ENCODE results near the gene IGF2R.

IGF2R gene

DNA sequence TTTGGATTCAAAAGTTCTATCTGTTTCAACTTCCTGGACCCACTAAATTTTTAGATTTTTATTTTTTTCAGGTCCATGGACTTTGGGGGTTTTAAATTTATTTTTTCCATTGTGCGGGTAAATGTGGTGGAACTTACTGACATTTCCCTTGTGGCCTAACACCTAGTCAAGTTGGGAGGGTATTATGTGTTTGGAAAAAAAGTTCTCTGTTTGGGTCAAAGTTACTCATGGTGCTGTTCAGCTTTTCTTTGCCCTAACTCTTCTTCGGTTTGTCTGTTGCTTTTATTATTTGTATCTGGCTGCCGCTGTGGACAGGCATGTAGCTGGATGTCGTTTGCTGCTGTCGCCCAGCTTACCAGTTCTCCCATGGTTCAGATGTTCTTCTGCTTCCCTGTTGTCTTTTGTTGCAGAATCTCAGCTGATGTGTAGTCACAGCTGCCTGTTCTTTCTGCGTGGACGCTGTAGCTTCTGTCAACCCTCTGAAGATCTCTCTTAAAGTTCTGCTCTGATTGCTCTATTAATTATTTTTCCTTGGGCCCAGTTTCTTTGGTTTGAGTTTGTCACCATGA, 7.9 kb downstream of the IGF2R start:
- no peak for DNase-seq (ENCODE audit: low read depth)

DNA sequence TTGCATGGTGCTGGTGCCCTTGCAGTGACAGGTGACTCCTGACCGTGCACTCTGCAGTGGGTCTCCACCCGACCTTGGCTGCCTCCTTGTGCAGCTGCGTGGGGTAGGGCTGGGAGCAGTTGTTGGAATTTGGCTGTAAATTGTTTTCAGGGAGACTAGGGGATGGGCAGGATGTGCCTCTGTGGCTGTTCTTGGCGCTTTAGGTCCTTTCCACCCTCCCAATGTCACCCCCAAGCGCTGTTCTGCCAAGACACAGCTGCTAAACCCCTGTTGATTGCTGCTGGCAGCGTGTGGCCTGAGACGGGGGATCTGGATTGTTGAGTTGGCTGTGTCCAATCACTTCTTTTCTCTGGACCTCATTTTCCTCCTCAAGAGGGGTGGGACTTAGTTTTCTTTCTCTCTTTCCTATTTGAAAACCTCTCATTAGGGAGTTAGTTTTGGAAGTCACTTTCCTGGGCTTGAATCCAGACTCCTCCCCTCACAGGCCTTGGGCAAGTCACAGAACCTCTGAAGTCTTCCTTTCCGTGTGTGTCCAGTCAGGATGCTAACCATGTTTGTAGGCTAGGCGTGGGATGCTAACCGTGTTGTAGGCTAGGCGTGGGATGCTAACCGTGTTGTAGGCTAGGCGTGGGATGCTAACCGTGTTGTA, 8.5 kb downstream of the IGF2R start:
- DNase-seq (ENCODE audit: low read depth), result no peak

DNA sequence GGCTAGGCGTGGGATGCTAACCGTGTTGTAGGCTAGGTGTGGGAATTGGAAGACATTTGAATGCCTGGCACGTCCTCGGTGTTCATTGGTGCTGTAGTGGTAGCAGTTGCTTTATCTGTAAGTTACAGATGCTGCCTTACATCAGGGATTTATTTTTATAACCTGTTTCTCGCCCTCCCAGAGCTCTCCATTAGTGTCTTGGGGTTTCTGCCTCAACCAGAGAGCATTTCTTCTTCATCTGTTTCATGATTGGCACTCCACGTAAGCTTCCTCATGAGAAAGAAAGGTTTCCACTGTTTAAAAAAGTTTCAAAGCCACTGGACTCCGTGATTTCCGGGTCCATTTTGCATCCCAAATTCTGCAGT, 9.0 kb downstream of the IGF2R start:
- no peak for DNase-seq (ENCODE audit: low read depth)

DNA sequence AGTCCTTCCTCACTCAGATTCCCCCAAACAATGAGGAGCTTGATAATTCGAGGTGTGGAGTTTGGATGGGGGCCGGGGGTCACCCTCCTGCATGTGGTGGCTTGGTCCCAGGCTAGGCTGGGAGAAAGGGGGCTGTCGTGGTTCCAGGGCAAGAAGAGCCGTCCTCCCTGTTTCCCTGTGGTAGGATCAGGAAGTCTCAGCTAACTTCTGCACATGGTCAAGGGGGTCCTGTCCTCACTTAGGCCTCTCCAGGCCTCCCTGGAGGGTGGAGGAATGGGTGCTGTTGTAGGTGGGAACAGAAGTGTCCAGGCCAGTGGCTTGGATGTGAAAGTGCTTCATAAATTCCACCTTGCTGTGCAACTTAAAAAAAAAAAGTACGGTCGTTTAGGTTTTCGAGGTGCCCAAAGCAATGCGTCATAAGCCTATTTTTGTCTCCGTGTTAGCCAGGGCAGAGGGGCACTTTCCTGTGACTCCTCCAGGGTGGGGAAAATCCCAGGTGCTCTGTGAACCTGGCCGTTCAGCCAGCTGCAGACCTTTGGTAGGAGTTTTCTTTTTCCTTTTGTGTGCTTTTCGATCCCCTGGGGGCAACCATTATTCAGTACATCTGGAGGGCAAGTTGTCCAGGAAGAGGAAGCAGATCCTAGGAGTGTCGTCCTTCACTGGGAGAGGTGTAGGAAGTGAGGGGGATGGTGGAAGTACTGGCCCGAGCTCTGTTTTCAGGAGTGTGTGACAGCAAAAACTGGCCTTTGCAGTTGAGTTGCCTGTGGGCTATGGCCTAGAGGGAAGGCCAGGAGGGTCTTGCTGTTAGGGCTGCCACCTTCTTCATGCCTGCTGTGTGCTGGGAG, 9.6 kb downstream of the IGF2R start:
- DNase-seq (ENCODE audit: low read depth), result no peak

DNA sequence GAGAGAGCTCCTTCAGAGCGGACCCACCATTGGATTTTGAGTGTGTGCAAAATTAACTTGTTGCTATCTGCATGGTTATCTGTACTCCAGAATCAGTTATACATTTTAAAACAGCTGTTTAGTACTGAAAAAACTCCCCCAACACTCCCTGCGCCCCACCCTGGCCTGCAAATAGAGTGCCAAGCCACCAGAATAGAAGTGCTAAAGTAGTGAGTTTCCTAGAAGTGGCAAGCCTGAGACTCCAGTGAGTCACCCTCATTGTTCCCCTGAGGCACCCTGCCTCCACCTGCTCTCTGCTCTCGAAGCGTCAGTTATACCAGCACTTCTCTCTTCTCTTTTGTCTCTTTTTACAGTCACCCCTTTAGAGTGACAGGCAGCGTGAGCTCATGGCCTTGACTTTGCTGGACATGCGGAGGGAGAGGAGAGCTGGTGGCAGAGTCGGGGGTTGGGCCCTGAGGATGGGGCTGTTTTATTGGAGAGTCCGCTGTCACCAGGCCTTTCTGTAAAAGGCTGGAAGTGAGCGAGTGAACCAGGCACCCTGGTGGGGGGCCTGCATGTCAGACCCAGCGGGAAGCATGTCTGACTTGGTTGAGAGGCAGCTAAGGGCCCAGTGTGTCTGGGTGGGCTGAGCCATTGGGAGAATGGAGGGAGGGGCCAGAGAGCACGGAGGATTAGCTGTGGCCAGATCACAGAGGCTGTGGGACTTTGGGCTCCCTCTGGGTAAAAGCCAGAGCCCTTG, 10.4 kb downstream of the IGF2R start:
- peak; percentile 47 for DNase-seq (ENCODE audit: low read depth)

DNA sequence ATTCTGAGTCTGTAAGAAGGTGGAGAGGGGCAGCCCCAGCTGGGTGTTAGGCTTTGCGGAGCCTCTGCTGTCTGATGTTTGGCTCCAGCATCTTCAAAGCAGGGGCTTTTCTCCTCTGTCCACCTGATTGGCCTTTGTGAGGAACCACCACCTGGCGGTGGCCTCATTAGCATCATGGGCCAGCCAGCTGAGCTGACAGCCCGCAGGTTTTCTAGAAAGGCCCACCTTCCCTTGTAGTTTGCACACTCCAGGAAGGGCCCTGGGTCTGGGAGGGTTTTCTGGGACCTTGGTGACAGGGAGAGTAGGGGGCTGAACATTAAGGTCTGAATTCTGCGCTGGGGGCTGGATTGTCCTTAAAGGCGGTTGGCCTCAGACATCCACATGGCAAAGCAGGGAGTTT, 11.6 kb downstream of the IGF2R start:
- DNase-seq (ENCODE audit: low read depth), result no peak

DNA sequence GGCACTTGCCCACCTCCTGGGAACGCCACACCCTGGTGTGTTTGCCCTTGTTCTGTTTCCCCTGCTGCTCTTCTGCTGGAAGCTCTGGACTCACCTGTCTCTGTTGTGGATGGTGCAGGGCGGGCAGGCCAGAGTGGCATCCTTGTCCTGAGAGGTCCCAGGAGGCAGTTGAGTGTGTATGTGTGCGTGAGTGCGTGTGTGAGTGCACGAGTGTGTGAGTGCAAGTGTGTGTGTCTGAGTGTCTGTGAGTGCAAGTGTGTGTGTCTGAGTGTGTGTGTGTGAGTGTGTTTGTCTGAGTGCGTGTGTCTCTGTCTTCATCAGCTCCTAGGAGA, 12.2 kb downstream of the IGF2R start:
- no peak for DNase-seq (ENCODE audit: low read depth)

DNA sequence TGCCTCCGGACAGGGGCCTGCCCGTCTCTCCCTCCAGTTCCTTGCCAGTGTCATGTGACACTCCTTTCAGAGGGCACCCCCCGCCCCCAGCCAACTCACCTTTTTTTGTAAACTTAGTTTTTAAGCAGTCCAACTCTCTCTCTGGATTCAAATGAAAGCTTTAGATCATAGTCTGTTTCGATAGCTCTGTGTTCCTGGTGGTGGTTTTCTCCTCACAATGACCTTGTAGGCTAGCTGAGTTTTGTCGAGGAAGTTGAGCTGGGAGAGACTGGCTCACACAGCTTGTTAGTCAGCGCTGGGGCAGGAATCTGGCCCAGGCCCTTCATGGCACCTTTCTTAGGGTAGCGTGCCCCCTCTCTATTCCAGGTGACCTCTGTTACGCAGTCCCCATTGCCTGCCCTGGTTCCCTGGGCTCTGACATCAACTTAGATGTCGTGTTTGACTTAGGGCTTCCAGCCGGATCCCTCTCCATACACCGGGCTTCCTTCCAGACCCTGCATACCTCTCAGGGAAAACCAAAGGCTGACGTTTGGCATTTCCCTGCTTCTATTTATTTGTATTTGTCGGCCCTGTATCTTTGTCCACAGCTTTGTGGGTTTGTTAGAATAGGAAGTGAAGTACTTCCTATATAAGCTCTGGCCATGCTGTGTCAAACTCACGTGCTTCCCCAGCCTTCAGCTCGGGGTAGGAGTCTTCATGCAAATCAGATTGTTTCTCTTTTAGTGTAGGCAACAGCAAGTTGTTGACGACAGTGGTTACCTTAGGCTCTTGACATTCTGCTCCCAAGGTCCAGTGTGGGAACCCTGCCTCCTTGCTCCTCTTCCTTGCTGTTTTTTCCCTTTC, 12.7 kb downstream of the IGF2R start:
- no peak for DNase-seq (ENCODE audit: low read depth)

DNA sequence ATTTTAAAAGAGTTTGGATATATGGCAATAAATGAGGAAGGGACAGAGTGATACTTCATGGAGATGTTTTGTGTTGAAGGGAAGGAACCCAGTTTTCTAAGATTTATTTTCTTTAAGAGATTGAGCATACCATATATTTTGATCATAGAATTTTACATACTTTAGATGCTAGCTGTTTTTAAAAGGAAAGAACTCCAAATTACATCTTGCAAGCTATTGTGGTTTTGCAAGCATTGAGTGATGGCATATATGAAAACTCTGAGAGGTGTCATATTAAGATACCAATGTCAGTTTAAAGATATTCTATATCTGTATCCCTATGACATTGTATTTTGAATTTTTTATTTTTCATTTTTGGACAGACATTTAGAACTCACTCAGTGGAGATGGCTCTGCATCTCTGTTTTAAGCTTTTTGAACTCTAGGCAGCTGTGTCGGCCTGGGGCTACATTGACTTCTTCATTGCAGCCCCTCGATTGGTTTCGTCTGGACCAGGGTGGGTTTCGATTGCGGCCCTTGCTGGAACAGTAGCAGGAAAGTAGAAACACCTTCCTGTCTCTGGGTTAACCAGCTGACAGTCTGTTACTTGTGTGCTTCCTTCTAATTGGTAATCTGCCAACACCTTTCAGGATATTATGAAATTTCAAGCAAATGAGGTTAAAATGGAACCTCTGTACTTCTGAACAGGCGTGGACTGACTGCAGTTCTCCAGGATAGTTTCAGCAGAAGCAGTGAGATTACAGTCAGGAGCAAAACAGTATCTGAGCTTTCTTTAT, 14.0 kb downstream of the IGF2R start:
- no peak for DNase-seq (ENCODE audit: low read depth)

DNA sequence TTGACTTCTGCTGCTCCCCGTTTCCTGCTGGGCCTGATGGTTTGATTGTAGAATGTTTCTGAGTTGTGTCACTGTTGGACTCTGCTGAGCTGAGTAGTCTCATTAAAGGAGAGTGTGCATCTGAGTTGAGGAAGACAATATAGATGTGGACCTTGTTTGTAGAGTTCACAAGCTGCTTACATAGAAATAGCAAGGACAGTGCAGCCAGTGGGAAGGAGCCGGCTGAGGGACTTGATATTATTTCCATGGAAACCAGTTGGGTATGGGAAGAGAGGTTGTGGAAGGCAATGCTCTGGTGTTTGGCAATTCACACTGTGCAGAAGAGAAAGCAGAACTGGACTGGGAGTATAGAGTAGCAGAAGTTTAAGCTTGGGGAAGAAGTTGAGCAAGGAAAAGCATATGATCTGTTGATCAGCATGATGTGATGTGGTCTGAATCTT, 14.8 kb downstream of the IGF2R start:
- no peak for DNase-seq (ENCODE audit: low read depth)

DNA sequence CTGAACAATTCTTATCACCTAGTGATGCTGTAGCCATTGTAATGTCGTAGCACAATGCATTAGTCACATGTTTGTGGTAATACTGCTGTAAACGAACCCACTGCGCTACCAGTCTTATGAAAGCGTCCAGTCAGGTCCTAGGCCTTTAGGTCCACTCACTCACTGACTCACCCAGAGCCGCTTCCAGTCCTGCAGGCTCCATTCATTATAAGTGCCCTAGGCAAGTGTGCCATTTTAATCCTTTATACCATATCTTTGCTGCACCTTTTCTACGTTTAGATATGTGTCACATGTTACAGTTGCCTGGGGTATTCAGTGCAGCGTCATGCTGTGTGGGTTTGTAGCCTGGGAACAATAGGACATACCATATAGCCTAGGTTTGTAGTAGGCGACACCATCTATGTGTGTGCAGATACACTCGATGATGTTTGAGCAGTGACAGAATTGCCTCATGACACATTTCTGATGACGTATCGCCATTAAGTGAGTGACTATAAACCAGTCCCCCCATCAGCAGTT, 15.4 kb downstream of the IGF2R start:
- DNase-seq (ENCODE audit: low read depth), result no peak

DNA sequence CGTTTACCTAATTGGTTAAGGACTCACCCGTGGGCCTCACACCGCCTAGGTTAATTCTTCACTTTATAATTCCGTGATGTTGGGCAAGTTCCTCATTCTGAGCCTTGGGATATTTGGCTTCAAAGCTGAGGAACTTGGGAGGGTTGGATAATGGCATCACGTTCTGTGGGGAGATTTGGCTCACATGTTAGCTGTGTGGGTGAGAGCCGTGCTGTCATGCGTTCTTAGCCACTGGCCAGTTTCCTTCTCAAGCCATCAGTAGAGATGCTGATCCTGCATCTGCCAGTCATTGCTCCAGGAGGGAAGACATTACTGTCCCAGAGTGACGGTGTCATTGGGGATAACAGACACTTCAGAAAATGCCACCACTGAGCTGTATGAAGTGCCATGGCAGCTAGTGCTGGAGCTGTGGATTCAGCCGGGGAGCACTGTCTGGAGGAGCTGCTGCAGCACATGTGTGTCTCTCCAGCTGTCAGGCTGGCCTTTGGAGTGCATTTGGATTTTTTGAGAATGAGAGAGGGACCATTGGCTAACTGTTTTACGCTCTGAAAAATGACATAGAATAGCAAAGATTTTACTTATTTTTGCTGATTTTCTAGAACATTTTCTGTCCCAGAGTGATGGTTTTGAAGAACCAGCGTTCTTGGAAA, 16.5 kb downstream of the IGF2R start:
- no peak for DNase-seq (ENCODE audit: low read depth)

DNA sequence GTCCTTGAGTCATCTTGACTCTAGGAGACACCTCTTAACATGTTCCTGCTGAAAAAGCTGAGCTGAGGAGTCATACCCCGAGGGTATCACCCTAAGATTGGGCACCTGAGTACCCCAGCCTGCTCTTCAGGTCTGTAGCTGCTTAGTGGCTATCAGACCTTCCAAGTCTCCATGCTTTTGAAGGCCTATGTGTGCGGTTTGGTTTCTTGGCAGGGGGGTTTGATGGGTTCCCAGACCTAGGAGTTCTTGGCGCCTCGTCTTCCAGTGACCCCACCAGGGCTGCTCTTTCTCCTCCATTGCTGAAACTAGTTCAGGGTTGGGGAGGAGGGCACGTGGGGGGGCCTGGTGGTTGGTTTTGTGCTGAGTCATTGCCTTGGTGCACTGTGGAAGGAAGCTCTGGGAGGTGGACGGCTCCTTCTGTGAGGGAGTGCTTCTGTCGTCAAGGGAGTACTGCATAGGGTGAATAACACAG, 20.1 kb downstream of the IGF2R start:
- DNase-seq (ENCODE audit: low read depth), result no peak

DNA sequence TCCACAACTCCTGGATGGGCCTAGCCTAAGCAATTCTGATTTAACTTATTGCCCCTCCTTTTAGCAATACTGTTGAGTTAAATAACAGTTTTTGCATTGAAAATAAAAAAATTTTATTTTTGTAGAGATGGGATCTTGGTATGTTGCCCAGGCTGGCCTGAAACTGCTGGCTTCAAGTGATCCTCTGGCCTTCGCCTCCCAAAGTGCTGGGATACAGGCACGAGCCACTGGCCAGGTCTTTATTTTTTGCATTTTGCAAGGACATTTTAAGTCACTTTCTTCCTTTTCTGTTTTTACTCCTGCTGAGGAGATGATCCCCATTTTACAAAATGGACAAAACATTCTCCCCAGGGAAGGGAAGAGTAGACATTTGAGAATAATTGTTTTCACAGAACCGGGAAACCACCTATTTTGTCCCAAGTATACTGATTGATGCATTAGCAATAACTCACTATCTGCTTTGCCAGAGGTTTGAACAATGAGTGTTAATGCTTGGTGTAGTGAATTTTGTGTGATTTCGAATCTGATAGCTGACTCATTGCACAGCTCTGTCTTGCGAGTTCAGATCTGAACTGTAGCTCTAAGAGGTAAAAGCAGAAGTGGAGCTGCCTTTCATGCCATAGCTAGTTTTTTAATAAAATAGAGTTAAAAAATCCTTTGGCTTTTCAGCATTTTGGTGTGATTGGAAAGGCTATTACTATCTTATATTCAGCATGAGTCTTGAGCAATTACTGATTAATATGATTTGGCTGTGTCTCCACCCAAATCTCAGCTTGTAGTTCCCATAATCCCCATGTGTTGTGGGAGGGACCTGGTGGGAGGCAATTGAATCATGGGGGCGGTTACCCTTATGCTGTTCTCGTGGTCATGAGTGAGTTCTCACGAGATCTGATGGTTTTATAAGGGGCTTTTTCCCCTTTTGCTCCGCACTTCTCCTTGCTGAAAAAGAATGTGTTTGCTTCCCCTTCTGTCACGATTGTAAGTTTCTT, 20.9 kb downstream of the IGF2R start:
- DNase-seq (ENCODE audit: low read depth), result no peak

DNA sequence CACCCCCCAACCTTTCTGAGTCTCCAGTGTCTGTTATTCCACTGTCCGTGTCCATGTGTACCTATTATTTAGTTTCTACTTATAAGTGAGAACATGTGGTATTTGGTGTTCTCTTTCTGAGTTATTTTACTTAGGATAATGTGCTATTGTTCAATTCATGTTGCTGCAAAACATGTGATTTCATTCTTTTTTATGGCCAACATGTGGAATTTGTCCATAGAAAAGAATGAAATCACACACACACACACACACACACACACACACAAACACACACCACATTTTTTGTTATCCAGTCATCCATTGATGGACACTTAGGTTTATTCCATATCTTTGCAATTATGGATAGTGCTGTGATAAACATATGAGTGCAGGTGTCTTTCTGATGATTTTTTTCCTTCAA, 23.5 kb downstream of the IGF2R start:
- no peak for DNase-seq (ENCODE audit: low read depth)

DNA sequence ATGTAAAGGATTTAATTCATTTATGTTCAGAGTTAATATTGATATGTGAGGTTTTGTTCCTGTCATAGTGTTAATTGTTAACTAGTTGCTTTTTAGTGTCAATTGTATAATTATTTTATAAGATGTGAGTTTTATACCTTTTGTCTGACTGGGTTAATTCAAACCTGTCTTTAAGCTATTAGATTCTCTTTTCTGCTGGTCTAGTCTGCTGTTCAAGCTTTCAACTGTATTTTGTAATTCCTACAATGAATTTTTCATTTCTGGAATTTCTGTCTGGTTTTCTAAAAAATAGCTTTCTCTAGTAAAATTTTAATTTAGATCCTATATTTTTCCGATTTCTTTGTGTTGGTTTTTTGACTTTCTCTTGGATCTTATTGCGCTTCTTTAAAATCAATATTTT, 26.5 kb downstream of the IGF2R start:
- no peak for DNase-seq (ENCODE audit: low read depth)

DNA sequence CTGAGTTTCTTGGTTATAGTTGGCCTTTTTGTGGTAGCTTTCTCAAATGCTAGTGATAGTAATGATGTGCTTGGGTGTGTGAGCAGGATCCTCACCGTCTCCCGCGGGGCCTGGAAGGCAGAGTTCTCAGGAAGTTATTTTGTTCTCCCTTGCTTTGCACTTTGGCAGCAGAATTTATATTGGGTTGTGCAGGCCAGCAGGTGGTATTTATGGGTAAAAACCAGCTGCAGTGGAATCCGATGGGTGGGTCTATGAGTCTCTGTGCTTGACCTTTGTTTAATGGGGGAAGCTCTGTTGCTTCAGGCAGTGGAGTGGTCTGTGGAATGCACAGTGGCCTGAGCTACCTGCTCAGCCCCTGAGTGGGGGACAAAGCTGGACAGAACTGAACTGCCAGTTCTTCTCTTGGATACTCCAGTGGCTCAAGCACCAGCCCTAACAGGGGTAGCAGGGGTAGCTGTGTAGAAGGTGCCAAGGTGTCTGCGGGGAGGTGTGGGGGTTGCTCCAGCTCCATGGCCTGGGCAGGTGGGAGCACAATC, 27.3 kb downstream of the IGF2R start:
- no peak for DNase-seq (ENCODE audit: low read depth)

DNA sequence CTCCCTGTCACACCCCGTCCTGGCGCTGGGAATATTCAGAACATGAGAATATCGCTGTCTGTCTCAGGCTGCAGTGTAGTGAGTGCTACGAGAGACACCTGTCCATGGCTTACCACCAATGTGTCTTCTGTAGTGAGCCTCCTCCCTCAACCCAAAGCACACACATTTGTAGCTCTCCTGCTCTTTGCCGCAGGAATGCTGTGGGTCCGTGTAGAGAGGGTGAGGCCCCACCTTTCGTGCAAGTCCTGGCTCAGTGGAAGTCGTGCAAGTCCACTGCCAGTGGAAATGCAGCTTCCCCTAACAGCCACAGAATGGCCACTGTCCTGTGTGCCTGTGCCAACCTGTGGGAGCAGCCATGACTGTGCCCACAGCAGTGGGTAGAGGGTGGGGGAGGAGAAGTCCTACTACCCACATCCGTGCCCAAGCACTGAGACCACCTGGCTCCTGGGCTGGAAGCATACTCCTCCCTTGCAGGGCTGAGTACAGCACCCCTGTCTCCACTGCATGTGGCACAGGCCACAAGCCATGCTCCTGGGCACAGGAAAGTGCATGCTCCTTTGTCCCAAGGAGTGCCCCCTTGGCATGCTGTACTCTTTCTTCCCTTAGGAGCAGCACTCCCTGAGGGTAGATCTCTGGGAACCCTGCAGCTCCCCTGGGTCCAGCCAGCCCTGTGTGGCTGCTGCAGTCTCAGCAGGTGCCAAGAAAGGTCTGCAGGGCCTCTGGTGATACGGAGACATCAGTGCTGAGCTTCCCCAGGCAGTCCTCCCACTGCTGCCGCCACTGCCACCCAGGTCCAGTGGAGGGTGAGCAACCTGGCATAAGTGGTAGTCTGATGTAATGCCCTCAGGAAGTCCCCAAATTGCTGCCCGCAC, 28.0 kb downstream of the IGF2R start:
- DNase-seq (ENCODE audit: low read depth), result no peak
